ENCODE data around the gene TMCC1.

TMCC1 gene

DNA sequence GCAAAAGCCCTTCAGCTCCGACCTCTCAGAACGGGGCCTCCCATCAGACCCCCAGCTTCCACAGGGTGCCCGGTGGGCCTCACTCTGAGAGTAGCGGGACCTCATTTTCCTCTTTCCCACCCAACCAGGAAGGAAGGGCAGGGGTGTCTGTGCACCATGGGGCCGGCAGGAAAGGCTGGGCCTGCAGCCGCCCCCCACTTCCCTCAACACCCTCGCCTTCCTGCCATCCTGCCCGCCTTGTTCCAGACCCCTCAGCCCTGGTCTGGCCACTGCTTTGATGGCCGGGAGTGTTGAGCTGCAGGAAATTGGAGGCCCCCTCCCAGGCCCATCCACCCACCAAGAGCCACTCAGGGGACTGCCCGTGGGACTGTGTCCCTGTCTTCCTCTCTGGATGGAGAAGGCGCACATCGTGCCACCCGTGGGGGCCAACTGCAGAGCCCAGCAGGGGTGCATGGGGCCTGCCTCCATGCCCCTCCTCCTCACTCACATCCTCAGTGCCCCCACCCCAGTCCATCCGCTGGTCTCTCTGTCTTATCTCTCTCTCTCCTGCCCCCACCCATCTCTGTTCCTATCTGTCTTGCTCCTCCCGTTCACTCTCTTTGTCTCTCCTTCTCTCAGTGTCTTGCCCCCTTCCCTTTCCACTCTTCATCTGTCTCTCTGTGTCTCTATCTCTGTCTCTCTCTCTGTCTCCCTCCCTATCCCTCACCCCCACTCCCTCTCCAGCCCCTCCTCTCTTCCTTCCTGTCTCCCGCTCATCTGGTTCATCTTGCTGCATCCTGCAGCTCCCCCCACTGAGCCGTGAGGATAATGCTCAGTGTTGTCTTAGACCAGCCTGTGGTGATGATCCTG is 285.2 kb downstream of the TMCC1 start:
- no peak for TF ChIP-seq Cebpa-rat (IDR thresholded peaks at IDR 0.05)
- Histone ChIP-seq H3K4me3 (peak overlapping the region in 9 of 10 experiments; percentile 52 to 96 (median 82); a peak in 17 of 20 replicates), H3K9me3 (replicated peaks in 1 of 11) (no peaks in the 10 kb centered on the region), H3K4me1 (peaks cover 58 to 81% (median 76%) of the 10 kb centered on the region in 10 experiments), H3K27ac (peak overlapping the region; percentile 74 to 91 (median 86)), H3K36me3 (peaks cover 0 to 17% (median 0%) of the 10 kb centered on the region in 11 experiments; a peak in 4 of 22 replicates), H3K4me2 (peak overlapping the region; percentile 86 to 99 (median 95)), H3K9ac (peak overlapping the region; percentile 71 to 93 (median 83)), H3K27me3 (no peaks in the 10 kb centered on the region), H4K20me1 (peaks cover 25 to 32% (median 28%) of the 10 kb centered on the region in 11 experiments)

DNA sequence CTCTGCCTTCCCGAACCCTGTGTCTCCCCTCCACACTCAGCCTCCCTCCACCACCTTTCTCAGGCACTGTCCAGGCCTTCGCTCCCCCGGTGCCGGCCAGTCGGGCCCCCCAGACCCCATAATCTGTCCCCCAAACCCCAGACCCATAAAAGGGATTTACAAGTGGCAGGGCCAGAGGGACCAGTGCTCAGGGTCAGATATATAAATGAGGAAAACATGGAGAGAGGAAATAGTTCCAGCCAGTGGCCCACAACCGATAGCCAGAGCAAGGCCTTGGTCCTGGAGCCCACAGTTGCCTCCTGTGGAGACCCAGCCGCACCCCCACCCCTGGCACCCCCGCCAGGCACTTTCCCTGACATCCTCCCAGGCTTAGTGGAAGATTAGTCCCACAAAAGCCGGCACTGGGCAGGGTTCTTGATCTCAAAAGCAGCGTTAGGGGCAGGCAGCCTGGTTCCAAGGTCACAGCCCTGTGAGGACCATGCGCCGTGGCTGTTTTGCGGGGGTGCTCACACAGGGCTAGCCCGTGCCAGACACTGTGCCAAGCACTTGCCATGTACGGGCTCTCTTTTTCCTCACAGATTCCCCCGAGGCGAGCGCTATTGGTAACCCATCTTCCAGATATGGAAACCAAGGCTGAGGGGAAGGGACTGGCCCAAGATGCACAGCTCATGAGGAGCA is 286.0 kb downstream of the TMCC1 start:
- Histone ChIP-seq H3K9me3 (replicated peaks in 1 of 11) (no peaks in the 10 kb centered on the region), H3K4me2 (peak overlapping the region; percentile 86 to 99 (median 95)), H3K27ac (peak overlapping the region; percentile 74 to 91 (median 86)), H3K36me3 (peaks cover 0 to 25% (median 0%) of the 10 kb centered on the region in 11 experiments; a peak in 8 of 22 replicates), H3K4me1 (peaks cover 56 to 81% (median 76%) of the 10 kb centered on the region in 10 experiments), H3K9ac (peak overlapping the region; percentile 71 to 93 (median 83)), H3K4me3 (peak overlapping the region; percentile 52 to 96 (median 82)), H4K20me1 (peaks cover 32 to 39% (median 36%) of the 10 kb centered on the region in 11 experiments), H3K27me3 (no peaks in the 10 kb centered on the region)
- TF ChIP-seq Cebpa-rat (IDR thresholded peaks at IDR 0.05) = no peak

DNA sequence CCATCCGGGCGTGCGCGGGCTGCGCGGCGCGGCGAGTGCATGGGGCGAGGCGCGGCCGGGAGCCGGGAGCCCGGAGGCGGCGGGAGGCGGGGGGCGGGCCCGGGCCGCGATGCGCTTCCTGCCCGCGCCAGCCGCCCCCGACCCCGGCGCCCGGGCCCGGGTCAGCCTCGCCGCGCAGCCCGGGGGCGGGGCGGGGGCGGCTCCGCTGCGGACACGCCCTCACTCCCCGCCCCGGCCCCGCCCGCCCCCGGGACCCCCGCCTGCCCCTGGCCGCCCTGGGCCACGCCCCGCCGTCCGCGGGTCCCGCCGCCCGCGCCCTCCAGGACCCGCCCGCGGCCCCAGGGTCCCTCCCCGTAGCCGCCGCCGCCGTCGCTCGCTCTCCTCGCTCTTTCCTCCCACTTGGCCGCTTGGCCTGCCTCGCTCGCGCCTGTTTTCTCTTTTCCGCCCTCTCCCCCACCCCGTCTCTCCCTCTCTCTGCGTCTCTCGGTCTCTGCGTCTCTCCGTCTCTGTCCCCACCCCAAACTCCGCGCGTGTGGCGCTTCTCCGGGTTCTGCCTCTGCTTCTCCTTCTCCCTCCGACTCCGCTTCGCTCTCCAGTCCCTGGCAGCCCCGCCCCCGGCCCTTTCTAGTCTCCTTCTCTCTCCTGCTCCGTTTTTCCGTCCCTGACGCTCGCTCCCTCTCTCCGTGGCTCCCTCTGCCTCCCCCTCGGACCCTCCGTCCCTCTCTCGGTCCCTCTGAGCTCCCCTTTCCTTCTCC is 286.7 kb downstream of the TMCC1 start, which contains the start of gene PLXND1:
PLXND1 (minus strand) TSS at position 41 of the 755 bp plus-strand sequence; CDS start at position 4, 37 bp downstream.
- Histone ChIP-seq H4K20me1 (peaks cover 40 to 46% (median 43%) of the 10 kb centered on the region in 11 experiments), H3K27ac (peak within 1 kb of the TSS; percentile 78 to 91 (median 86)), H3K36me3 (peaks cover 0 to 32% (median 4%) of the 10 kb centered on the region in 11 experiments; a peak in 13 of 22 replicates), H3K9ac (peak within 1 kb of the TSS; percentile 80 to 95 (median 88)), H3K9me3 (replicated peaks in 1 of 11) (no peaks in the 10 kb centered on the region), H3K27me3 (no peaks in the 10 kb centered on the region), H3K4me1 (peaks cover 56 to 81% (median 76%) of the 10 kb centered on the region in 10 experiments), H3K4me3 (peak within 1 kb of the TSS; percentile 75 to 98 (median 84)), H3K4me2 (peak within 1 kb of the TSS; percentile 95 to 100 (median 99))
- TF ChIP-seq Cebpa-rat (IDR thresholded peaks at IDR 0.05) = no peak

DNA sequence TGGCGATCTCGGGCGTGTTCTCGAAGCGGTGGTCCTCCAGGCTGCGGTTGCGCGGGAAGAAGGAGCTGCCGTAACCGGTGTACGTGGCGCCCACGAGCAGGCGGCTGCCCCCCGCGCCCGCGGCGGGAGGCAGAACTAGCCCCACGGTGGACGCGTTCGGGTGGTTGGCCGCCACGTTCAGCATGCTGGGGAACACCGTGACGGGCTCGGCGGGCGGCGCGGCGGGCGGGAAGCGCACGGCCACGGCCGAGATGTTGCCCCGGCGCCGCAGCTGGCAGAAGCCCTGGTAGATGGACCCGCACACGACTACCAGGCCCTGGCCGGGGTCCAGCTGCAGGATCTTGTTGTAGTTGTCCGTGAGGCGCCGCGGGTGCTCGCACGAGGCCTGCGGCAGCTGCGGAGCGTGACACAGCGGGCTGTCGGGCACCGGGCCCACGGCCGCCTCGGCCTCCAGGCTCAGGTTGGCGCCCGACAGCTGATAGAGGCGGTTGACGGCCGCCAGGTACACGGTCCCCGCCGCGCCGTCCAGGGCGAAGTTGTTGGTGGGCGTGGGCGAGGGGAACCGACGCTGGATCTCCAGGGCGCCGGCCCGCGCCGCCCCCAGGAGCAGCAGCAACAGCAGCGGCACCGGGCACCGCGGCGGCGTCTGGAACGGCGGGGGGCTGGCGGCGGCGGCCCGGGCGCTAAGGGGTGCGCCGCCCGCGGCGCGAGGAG is 287.4 kb downstream of the TMCC1 start:
- Histone ChIP-seq H3K4me3 (peak overlapping the region; percentile 75 to 98 (median 84)), H3K4me2 (peak overlapping the region; percentile 33 to 100 (median 99)), H3K9me3 (replicated peaks in 1 of 11) (no peaks in the 10 kb centered on the region), H3K27me3 (no peaks in the 10 kb centered on the region), H3K9ac (peak overlapping the region; percentile 80 to 95 (median 87)), H4K20me1 (peaks cover 45 to 54% (median 51%) of the 10 kb centered on the region in 11 experiments), H3K36me3 (peaks cover 0 to 39% (median 10%) of the 10 kb centered on the region in 11 experiments; a peak in 13 of 22 replicates), H3K4me1 (peaks cover 56 to 81% (median 76%) of the 10 kb centered on the region in 10 experiments), H3K27ac (peak overlapping the region; percentile 54 to 86 (median 78))
- no peak for TF ChIP-seq Cebpa-rat (IDR thresholded peaks at IDR 0.05)

DNA sequence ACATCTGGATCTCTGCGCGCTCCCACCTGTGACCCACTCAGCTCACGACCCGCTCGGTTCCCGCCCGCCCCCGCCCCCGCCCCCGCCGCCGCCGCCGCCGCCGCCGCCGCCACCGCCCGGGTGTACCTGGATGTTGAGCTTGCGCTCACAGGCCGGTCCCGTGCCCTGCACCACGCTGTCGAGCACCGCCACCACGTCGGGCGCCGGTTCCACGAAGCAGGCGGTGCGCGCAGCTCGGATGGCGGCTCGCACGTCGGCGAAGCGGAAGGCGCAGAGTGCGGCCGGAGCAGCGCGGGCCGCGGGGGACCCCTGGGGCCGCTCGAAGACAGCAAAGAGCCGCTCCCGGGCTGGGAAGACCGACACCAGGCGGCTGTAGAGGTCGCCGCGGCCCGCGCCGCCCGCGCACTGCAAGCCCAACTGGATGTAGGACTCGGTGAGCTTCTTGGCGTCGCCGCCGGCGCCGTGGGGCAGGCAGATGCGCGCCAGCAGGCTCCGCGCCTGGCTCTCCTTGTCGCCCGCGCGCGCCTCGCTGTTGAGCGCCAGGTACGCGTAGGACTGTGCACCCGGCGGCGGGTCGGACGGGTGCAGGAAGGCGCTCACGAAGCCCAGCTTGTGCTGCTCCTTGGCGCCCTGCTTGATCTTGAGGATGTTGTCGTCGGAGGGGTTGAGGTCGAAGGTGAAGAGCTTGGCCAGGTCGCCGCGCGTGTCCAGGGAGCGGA is 288.1 kb downstream of the TMCC1 start:
- H3K36me3 ChIP-seq = peaks cover 0 to 46% (median 14%) of the 10 kb centered on the region in 11 experiments; a peak in 13 of 22 replicates
- H4K20me1 ChIP-seq = peaks cover 45 to 61% (median 58%) of the 10 kb centered on the region in 11 experiments
- H3K27me3 ChIP-seq = no peaks in the 10 kb centered on the region
- H3K4me2 ChIP-seq = peak overlapping the region; percentile 92 to 100 (median 99)
- peak overlapping the region; percentile 54 to 86 (median 78) for H3K27ac ChIP-seq
- peak overlapping the region; percentile 80 to 95 (median 87) for H3K9ac ChIP-seq
- H3K4me1 ChIP-seq = peaks cover 59 to 84% (median 79%) of the 10 kb centered on the region in 10 experiments
- no peaks in the 10 kb centered on the region for H3K9me3 ChIP-seq (replicated peaks in 1 of 11)
- no peak for TF ChIP-seq Cebpa-rat (IDR thresholded peaks at IDR 0.05)
- H3K4me3 ChIP-seq = peak overlapping the region; percentile 75 to 98 (median 84)

DNA sequence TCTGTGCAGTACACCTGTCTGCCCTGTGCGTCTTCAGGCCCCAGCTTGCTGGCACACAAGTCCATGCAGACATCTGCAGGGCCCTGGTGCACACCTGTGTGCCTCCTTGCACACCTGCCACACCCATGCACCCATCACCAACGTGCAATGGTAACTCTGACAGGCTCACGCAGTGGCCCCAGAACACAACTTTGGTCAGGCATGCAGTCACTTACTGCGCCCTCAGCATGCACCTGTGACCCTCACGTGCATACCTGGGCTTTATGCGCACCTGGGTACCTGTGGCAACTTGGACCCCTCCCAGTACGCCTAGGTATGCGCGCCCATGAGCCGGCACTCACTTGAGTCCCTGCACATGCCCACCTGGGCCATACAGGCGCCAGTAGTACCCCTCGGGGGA is 288.7 kb downstream of the TMCC1 start:
- TF ChIP-seq Cebpa-rat (IDR thresholded peaks at IDR 0.05) = no peak
- Histone ChIP-seq H3K4me2 (peak overlapping the region; percentile 92 to 100 (median 99)), H3K27me3 (no peaks in the 10 kb centered on the region), H3K4me3 (peak overlapping the region; percentile 75 to 98 (median 84)), H4K20me1 (peaks cover 45 to 67% (median 64%) of the 10 kb centered on the region in 11 experiments), H3K9me3 (replicated peaks in 1 of 11) (no peaks in the 10 kb centered on the region), H3K4me1 (peaks cover 59 to 84% (median 79%) of the 10 kb centered on the region in 10 experiments), H3K9ac (peak overlapping the region; percentile 80 to 95 (median 87)), H3K27ac (peak overlapping the region in 3 of 11 experiments; percentile 36 to 99 (median 53); a peak in 3 of 22 replicates), H3K36me3 (peaks cover 0 to 52% (median 14%) of the 10 kb centered on the region in 11 experiments; a peak in 13 of 22 replicates)

Data from BLaER1 treated with 17β-estradiol and CSF1 and Interleukin-3, amounts not matched to agents 10 nM and 100 nM (cell line).